Endothelial cell of umbilical vein (primary cell): ENCODE measurements around the gene GRM5. TPM values are rescaled to one million over a fixed set of nuclear protein-coding genes. Genes with fewer than 3 reads are reported as not detected.

Experiments used
- BruUV-seq: library from RNA; stranded (reverse); fragments of 400-500 nt; replicated peaks from 2 replicates; lab custom pipeline; 2021; lab: Mats Ljungman, UMichigan
- CTCF ChIA-PET: fragments of 300-600, 350-600 bp; sonication (Branson Sonifier 250); formaldehyde crosslinking; loops from one replicate; lab custom pipeline; 2021; ENCODE audit warnings: antibody characterized with exemption, inconsistent platforms; lab: Charles Lee
- POLR2A ChIA-PET: fragments of 300-600, 350-600 bp; sonication (Branson Sonifier 250); formaldehyde crosslinking; loops from one replicate; lab custom pipeline; 2021; ENCODE audit warnings: antibody characterized with exemption, inconsistent platforms; lab: Charles Lee
- DNase-seq: peaks from one replicate; pipeline ENCODE4 v3.0.0-alpha.2; 2011; ENCODE audit warnings: low read depth, low spot score
- FAIRE-seq: peaks from 2 replicates; lab custom pipeline; 2011; peaks lifted over from hg19 to GRCh38; lab: Jason Lieb, UNC
- H2AFZ ChIP-seq: 2 replicates; pipeline ENCODE4 v1.6.0; 2012; ENCODE audit warnings: low read depth, low read length, control low read depth, inconsistent platforms
- H3K27ac ChIP-seq: 2 replicates; pipeline ENCODE4 v1.5.1; 2011; ENCODE audit warnings: low read depth, mild to moderate bottlenecking, control low read depth, low read length, moderate library complexity; ENCODE audit not compliant: insufficient read depth
- H3K27me3 ChIP-seq, 2 experiments: 2 replicates each; pipeline versions ENCODE4 v1.6.0 to v1.6.1; 2011; ENCODE audit warnings: low read length in 2 of 2, mixed read lengths in 1 of 2; ENCODE audit not compliant: control insufficient read depth in 2 of 2, insufficient read depth in 2 of 2
- H3K36me3 ChIP-seq, 2 experiments: 2 replicates in 1 of 2; 3 replicates in 1 of 2; pipeline ENCODE4 v1.5.1; 2011; ENCODE audit warnings: low read length in 2 of 2, mild to moderate bottlenecking in 1 of 2, moderate library complexity in 1 of 2; ENCODE audit not compliant: control insufficient read depth in 2 of 2, insufficient read depth in 2 of 2; ENCODE audit errors: extremely low read depth in 1 of 2
- H3K4me1 ChIP-seq: 3 replicates; pipeline ENCODE4 v1.5.1; 2011; ENCODE audit warnings: mild to moderate bottlenecking, low read length; ENCODE audit not compliant: control insufficient read depth, insufficient read depth; ENCODE audit errors: extremely low read depth
- H3K4me2 ChIP-seq: 2 replicates; pipeline ENCODE4 v1.6.1; 2011; ENCODE audit warnings: low read length, control low read depth, mixed read lengths; ENCODE audit not compliant: insufficient read depth
- H3K4me3 ChIP-seq, 3 experiments: fragments of 200-600 bp in 1 of 3; sonication (generic), shearing (Covaris generic) in 1 of 3; replicated peaks in 1 of 3; 2 replicates each; pipeline ENCODE4 v1.5.1; 2011 to 2016; ENCODE audit warnings: control low read depth in 3 of 3, low read length in 3 of 3, mild to moderate bottlenecking in 2 of 3, inconsistent platforms in 1 of 3, low read depth in 1 of 3, moderate library complexity in 1 of 3; ENCODE audit not compliant: insufficient read depth in 1 of 3
- H3K79me2 ChIP-seq: 2 replicates; pipeline ENCODE4 v1.6.0; 2012; ENCODE audit warnings: low read length, inconsistent platforms; ENCODE audit not compliant: control insufficient read depth, insufficient read depth
- H3K9ac ChIP-seq: replicated peaks from 2 replicates; pipeline ENCODE3; 2011; ENCODE audit warnings: low read length, control low read depth; ENCODE audit not compliant: insufficient read depth; ENCODE audit errors: extremely low read depth
- H3K9me1 ChIP-seq: replicated peaks from 3 replicates; pipeline ENCODE4 v1.6.0; 2011; ENCODE audit warnings: mild to moderate bottlenecking, low read length; ENCODE audit not compliant: control insufficient read depth, insufficient read depth; ENCODE audit errors: extremely low read depth
- H3K9me3 ChIP-seq: replicated peaks from 2 replicates; pipeline ENCODE4 v1.5.1; 2012; ENCODE audit warnings: low read length, inconsistent platforms; ENCODE audit not compliant: control insufficient read depth, insufficient read depth
- H4K20me1 ChIP-seq: replicated peaks from 2 replicates; pipeline ENCODE3; 2011; ENCODE audit warnings: mild to moderate bottlenecking, low read length; ENCODE audit not compliant: control insufficient read depth, insufficient read depth; ENCODE audit errors: extremely low read depth
- EZH2 ChIP-seq: IDR thresholded peaks from 2 replicates; pipeline ENCODE4 v1.6.1; 2012; ENCODE audit warnings: borderline replicate concordance, low read depth, mild to moderate bottlenecking, moderate library complexity, low read length, inconsistent platforms; ENCODE audit not compliant: severe bottlenecking
- FOS ChIP-seq: IDR thresholded peaks from 2 replicates; pipeline ENCODE4 v1.6.1; 2011; ENCODE audit warnings: mild to moderate bottlenecking, low read length, moderate library complexity, borderline replicate concordance; ENCODE audit not compliant: insufficient read depth
- GATA2 ChIP-seq: IDR thresholded peaks from 2 replicates; pipeline ENCODE4 v1.7.0; 2011; ENCODE audit warnings: low read depth, mild to moderate bottlenecking, moderate library complexity, mixed read lengths, low read length; ENCODE audit not compliant: insufficient read length, insufficient read depth
- JUN ChIP-seq: IDR thresholded peaks from 2 replicates; pipeline ENCODE4 v1.6.1; 2011; ENCODE audit warnings: borderline replicate concordance, low read depth; ENCODE audit not compliant: insufficient read length, insufficient read depth
- MYC ChIP-seq: IDR thresholded peaks from one replicate; pipeline ENCODE4 v1.6.1; 2011; ENCODE audit warnings: mild to moderate bottlenecking, low read depth, low read length
- POLR2A ChIP-seq: IDR thresholded peaks from 2 replicates; pipeline ENCODE4 v1.6.1; 2012; ENCODE audit warnings: low read depth, mild to moderate bottlenecking, control low read depth, low read length
- POLR2AphosphoS5 ChIP-seq: IDR thresholded peaks from 2 replicates; pipeline ENCODE4 v1.6.1; 2012; ENCODE audit warnings: low read depth, mild to moderate bottlenecking, control low read depth, low read length, moderate library complexity; ENCODE audit not compliant: insufficient read depth
- dilution Hi-C: fragments of 300-500 bp; cut with MboI; formaldehyde crosslinking; loops from one replicate; pipeline ENCODE4 v1.15.0; 2019; ENCODE audit warnings: low sequenced_read_pairs; ENCODE audit not compliant: extremely low pct_ligation_motif_present
- intact Hi-C: fragments of 100-400 bp; cut with micrococcal nuclease; formaldehyde crosslinking; loops from one replicate; pipeline ENCODE4 v1.10.0; 2022
- polyA plus RNA-seq, 4 experiments: library from polyadenylated mRNA; depleted of rRNA in 3 of 4; stranded (reverse) in 3 of 4; unstranded in 1 of 4; fragments of >200 nt; gene quantifications; 2 replicates each; pipeline versions ENCODE4 v1.2.1 to v1.2.3, GENCODE V29; 2011 to 2012; ENCODE audit warnings: missing spikeins in 1 of 4
- total RNA-seq: library from RNA; stranded (reverse); gene quantifications from 2 replicates; pipeline ENCODE4 v1.2.3, GENCODE V29; 2021
- TF ChIP-seq, protein P1 (sequence below): IDR thresholded peaks from 2 replicates; pipeline ENCODE4 v1.6.1; 2011; ENCODE audit not compliant: insufficient read depth, insufficient read length
- TF ChIP-seq, protein P2 (sequence below), 2 donors: IDR thresholded peaks; 1 replicate in 1 of 2; 2 replicates in 1 of 2; pipeline ENCODE4 v1.5.1; 2011; ENCODE audit warnings: low read length in 2 of 2, mild to moderate bottlenecking in 2 of 2, moderate library complexity in 2 of 2, control low read depth in 1 of 2, inconsistent platforms in 1 of 2, low read depth in 1 of 2; ENCODE audit not compliant: insufficient read depth in 1 of 2; ENCODE audit errors: extremely low read depth in 1 of 2

Gene GRM5
- total and polyA plus RNA-seq, 2 donors (not counting 3 experiments of a cell fraction or from before 2014, with no cell fraction given), result 0.10 to 0.11 TPM

DNA sequence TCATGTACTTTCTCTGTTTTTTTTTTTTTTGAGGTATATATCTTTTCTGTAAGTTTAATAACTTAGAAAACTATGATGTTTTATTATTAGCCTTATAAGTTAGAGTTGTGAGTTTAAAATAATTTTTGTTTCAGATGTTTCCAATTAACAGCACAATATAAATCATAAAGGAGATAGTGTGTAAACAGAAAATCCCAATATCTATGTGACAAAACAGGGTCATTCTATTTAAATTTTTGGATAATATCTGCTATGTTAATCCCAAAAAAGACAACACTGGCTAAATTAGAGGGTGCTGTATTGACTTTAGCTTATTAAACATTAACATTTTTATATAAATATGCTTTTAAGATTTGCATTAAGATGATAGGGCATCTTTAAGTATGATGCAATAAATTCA lies 410.1 kb downstream of the GRM5 start:
- intact Hi-C loops (loop anchor here (10.0 kb wide), 1 partner anchor 551 kb away; no protein-coding TSS in a partner anchor), dilution Hi-C loops (no loop called here)
- no peak for DNase-seq
- Histone ChIP-seq H3K79me2 (no peaks in the 10 kb centered on the region), H4K20me1 (no peaks in the 10 kb centered on the region), H3K9ac (no peak overlapping the region), H3K4me3 (no peak overlapping the region), H3K27ac (no peak overlapping the region), H3K4me1 (no peaks in the 10 kb centered on the region), H3K9me3 (no peaks in the 10 kb centered on the region), H3K36me3 (no peaks in the 10 kb centered on the region), H3K4me2 (no peak overlapping the region), H3K27me3 (no peaks in the 10 kb centered on the region), H2AFZ (no peak overlapping the region), H3K9me1 (no peaks in the 10 kb centered on the region)
- ChIA-PET CTCF (interaction anchor here (1.1 kb wide), 1 partner anchor 639 kb away, joined by 4 read pairs; no protein-coding TSS in a partner anchor), POLR2A (no interaction called here)
- no peak for FAIRE-seq
- no TSS peak for BruUV-seq
- TF ChIP-seq, protein P1, sequence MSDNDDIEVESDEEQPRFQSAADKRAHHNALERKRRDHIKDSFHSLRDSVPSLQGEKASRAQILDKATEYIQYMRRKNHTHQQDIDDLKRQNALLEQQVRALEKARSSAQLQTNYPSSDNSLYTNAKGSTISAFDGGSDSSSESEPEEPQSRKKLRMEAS, result no peak
- TF ChIP-seq POLR2AphosphoS5 (no peak), GATA2 (no peak), JUN (no peak), MYC (no peak), EZH2 (no peak), FOS (no peak), POLR2A (no peak)
- TF ChIP-seq, protein P2, sequence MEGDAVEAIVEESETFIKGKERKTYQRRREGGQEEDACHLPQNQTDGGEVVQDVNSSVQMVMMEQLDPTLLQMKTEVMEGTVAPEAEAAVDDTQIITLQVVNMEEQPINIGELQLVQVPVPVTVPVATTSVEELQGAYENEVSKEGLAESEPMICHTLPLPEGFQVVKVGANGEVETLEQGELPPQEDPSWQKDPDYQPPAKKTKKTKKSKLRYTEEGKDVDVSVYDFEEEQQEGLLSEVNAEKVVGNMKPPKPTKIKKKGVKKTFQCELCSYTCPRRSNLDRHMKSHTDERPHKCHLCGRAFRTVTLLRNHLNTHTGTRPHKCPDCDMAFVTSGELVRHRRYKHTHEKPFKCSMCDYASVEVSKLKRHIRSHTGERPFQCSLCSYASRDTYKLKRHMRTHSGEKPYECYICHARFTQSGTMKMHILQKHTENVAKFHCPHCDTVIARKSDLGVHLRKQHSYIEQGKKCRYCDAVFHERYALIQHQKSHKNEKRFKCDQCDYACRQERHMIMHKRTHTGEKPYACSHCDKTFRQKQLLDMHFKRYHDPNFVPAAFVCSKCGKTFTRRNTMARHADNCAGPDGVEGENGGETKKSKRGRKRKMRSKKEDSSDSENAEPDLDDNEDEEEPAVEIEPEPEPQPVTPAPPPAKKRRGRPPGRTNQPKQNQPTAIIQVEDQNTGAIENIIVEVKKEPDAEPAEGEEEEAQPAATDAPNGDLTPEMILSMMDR (IDR thresholded peaks at IDR 0.05; ENCODE audit: extremely low read depth in 1 of 2, insufficient read depth in 1 of 2, low read depth in 1 of 2, low read length in 2 of 2), result no peak
